Right renal cortex interstitium (tissue), 3 donors: ENCODE measurements around the gene STK17B. TPM values are rescaled to one million over a fixed set of nuclear protein-coding genes. Genes with fewer than 3 reads are reported as not detected.

Source experiments
- polyA plus RNA-seq, 3 donors: library from polyadenylated mRNA; unstranded; fragments of 120-200 nt; gene quantifications; one replicate each; pipeline ENCODE4 v1.2.1, GENCODE V29; 2013; ENCODE audit not compliant: insufficient read length in 3 of 3

Gene STK17B
- polyA plus RNA-seq, 3 donors = 11.4 to 12.0 (median 11.8) TPM

Other genes with a start within 250 kb of the STK17B start
- gene DNAH7, start 102.7 kb downstream of the STK17B start, polyA plus RNA-seq = 1 to 10 TPM; 7.5 to 9.5 (median 8.2) TPM